Muscle of leg (tissue), 11 donors: ENCODE measurements around the gene TICAM1. TPM values are rescaled to one million over a fixed set of nuclear protein-coding genes. Genes with fewer than 3 reads are reported as not detected.
A peak's percentile ranks its signal among the peaks of the same experiment; 100 is the strongest.
"Not testable (repeated sequence)": the region's sequence is repeated elsewhere in the genome, so short reads cannot be mapped to it uniquely, and the experiment has no call there.

Experiments
- DNase-seq: peaks from one replicate; pipeline ENCODE4 v3.0.0; 2013
- H3K27ac ChIP-seq: one replicate; pipeline ENCODE4 v1.5.1; 2013; ENCODE audit warnings: mild to moderate bottlenecking, low read length, control low read depth
- H3K27me3 ChIP-seq: one replicate; pipeline ENCODE4 v1.6.1; 2013; ENCODE audit warnings: low read length; ENCODE audit not compliant: control insufficient read depth, insufficient read depth
- H3K36me3 ChIP-seq: one replicate; pipeline ENCODE4 v1.6.1; 2013; ENCODE audit warnings: low read length; ENCODE audit not compliant: control insufficient read depth, insufficient read depth
- H3K4me1 ChIP-seq: one replicate; pipeline ENCODE4 v1.6.1; 2013; ENCODE audit warnings: low read length; ENCODE audit not compliant: control insufficient read depth, insufficient read depth
- H3K4me3 ChIP-seq: one replicate; pipeline ENCODE4 v1.5.1; 2013; ENCODE audit warnings: low read length, control low read depth
- H3K9me3 ChIP-seq: replicated peaks from 2 replicates; pipeline ENCODE4 v1.6.1; 2013; ENCODE audit warnings: low read depth, low read length; ENCODE audit not compliant: control insufficient read depth
- WGBS: methylation state at CpG from one replicate; pipeline ENCODE4 v1.1.5; 2013; ENCODE audit warnings: missing lambda C conversion rate; ENCODE audit not compliant: insufficient coverage; 5-methylcytosine and 5-hydroxymethylcytosine counted together
- polyA plus RNA-seq, 8 donors: library from polyadenylated mRNA; unstranded; fragments of 120-200 nt; gene quantifications; one replicate each; pipeline versions ENCODE4 v1.2.1 to v1.2.3, GENCODE V29; 2013; ENCODE audit warnings: inconsistent platforms in 1 of 8, low replicate concordance in 1 of 8; ENCODE audit not compliant: insufficient read length in 8 of 8, insufficient read depth in 1 of 8
- total RNA-seq: library from RNA; stranded (reverse); fragments of 120-200 nt; gene quantifications from one replicate; pipeline ENCODE4 v1.2.4, GENCODE V29; 2013

TICAM1 gene
- total and polyA plus RNA-seq, 9 donors: 1.3 to 6.5 (median 5.2) TPM

- no peaks in the 10 kb centered on the region for H3K36me3 ChIP-seq
- no peak overlapping the region for H3K4me3 ChIP-seq
- H3K27ac ChIP-seq: no peak overlapping the region
- H3K9me3 ChIP-seq: no peaks in the 10 kb centered on the region
- no peak for DNase-seq
- H3K27me3 ChIP-seq: no peaks in the 10 kb centered on the region
- H3K4me1 ChIP-seq: no peaks in the 10 kb centered on the region
- 100% methylated on average over 1 of the region's 6 CpGs for WGBS
Measured at GRCh38 chr19:4823577-4823976, 7.9 kb downstream of the TICAM1 start.

- DNase-seq, H3K27me3 ChIP-seq, H3K9me3 ChIP-seq, H3K27ac ChIP-seq, H3K4me3 ChIP-seq, H3K4me1 ChIP-seq: not testable (repeated sequence)
- no CpG with 5 or more reads among the region's 7 CpGs for WGBS
- H3K36me3 ChIP-seq: peaks cover 12% of the 10 kb centered on the region
Measured at GRCh38 chr19:4822354-4822753, 9.2 kb downstream of the TICAM1 start.

GRCh38 chr19:4821265-4821664, 10.2 kb downstream of the TICAM1 start:
- H3K4me1 ChIP-seq: no peaks in the 10 kb centered on the region
- no peaks in the 10 kb centered on the region for H3K9me3 ChIP-seq
- H3K27me3 ChIP-seq: no peaks in the 10 kb centered on the region
- no peak overlapping the region for H3K27ac ChIP-seq
- peaks cover 19% of the 10 kb centered on the region for H3K36me3 ChIP-seq
- no peak for DNase-seq
- H3K4me3 ChIP-seq: no peak overlapping the region
- WGBS: 50% methylated on average over 2 of the region's 4 CpGs

- H3K9me3 ChIP-seq: no peaks in the 10 kb centered on the region
- WGBS: 89% methylated on average over 23 of the region's 32 CpGs
- H3K27ac ChIP-seq: no peak overlapping the region
- no peaks in the 10 kb centered on the region for H3K27me3 ChIP-seq
- H3K4me1 ChIP-seq: peaks cover 6% of the 10 kb centered on the region
- H3K4me3 ChIP-seq: no peak overlapping the region
- no peak for DNase-seq
- H3K36me3 ChIP-seq: peaks cover 22% of the 10 kb centered on the region
Measured at GRCh38 chr19:4817467-4818277, 13.8 kb downstream of the TICAM1 start.

- peaks cover 22% of the 10 kb centered on the region for H3K36me3 ChIP-seq
- H3K4me3 ChIP-seq: no peak overlapping the region
- no peaks in the 10 kb centered on the region for H3K27me3 ChIP-seq
- no peak overlapping the region for H3K27ac ChIP-seq
- H3K9me3 ChIP-seq: no peaks in the 10 kb centered on the region
- no peak for DNase-seq
- H3K4me1 ChIP-seq: peaks cover 6% of the 10 kb centered on the region
- WGBS: 93% methylated on average over 16 of the region's 16 CpGs
Measured at GRCh38 chr19:4816950-4817278, 14.6 kb downstream of the TICAM1 start.

- peak overlapping the region; percentile 44 for H3K27ac ChIP-seq
- H3K9me3 ChIP-seq: no peaks in the 10 kb centered on the region
- WGBS: 89% methylated on average over 31 of the region's 35 CpGs
- H3K4me3 ChIP-seq: no peak overlapping the region
- no peak for DNase-seq
- H3K27me3 ChIP-seq: no peaks in the 10 kb centered on the region
- H3K4me1 ChIP-seq: peaks cover 6% of the 10 kb centered on the region
- H3K36me3 ChIP-seq: peaks cover 22% of the 10 kb centered on the region
Measured at GRCh38 chr19:4816202-4816949, 15.1 kb downstream of the TICAM1 start.

GRCh38 chr19:4815426-4816201, 15.9 kb downstream of the TICAM1 start:
- Histone ChIP-seq H3K4me3 (peak overlapping the region; percentile 14), H3K36me3 (peaks cover 22% of the 10 kb centered on the region), H3K27me3 (no peaks in the 10 kb centered on the region), H3K27ac (peak overlapping the region; percentile 44), H3K4me1 (peaks cover 6% of the 10 kb centered on the region), H3K9me3 (no peaks in the 10 kb centered on the region)
- 42% methylated on average over 16 of the region's 28 CpGs for WGBS
- DNase-seq: peak; percentile 97

GRCh38 chr19:4814625-4815425, 16.7 kb downstream of the TICAM1 start:
- peaks cover 6% of the 10 kb centered on the region for H3K4me1 ChIP-seq
- H3K27me3 ChIP-seq: no peaks in the 10 kb centered on the region
- DNase-seq: no peak
- H3K9me3 ChIP-seq: no peaks in the 10 kb centered on the region
- H3K27ac ChIP-seq: no peak overlapping the region
- peaks cover 22% of the 10 kb centered on the region for H3K36me3 ChIP-seq
- 78% methylated on average over 7 of the region's 7 CpGs for WGBS
- no peak overlapping the region for H3K4me3 ChIP-seq

GRCh38 chr19:4811328-4812131, 20.0 kb downstream of the TICAM1 start:
- DNase-seq: peak; percentile 54
- 66% methylated on average over 12 of the region's 12 CpGs for WGBS
- peaks cover 6% of the 10 kb centered on the region for H3K4me1 ChIP-seq
- no peaks in the 10 kb centered on the region for H3K27me3 ChIP-seq
- peaks cover 5% of the 10 kb centered on the region for H3K36me3 ChIP-seq
- no peak overlapping the region for H3K27ac ChIP-seq
- no peaks in the 10 kb centered on the region for H3K9me3 ChIP-seq
- H3K4me3 ChIP-seq: no peak overlapping the region
